ENCODE measurements around the gene S1PR4.

GRCh38 chr19:3133793-3134116 is 44.8 kb upstream of the S1PR4 start:
- TF ChIP-seq CTCF (IDR thresholded peaks at IDR 0.05): no peak
- TF ChIP-seq POLR2A (IDR thresholded peaks at IDR 0.05): no peak
- TF ChIP-seq EP300 (IDR thresholded peaks at IDR 0.05): no peak

Measured in tibial nerve (tissue), 4 donors.